ENCODE measurements around the gene ARID3B. TPM values are rescaled to one million over a fixed set of nuclear protein-coding genes. Genes with fewer than 3 reads are reported as not detected.

The ARID3B gene
- total RNA-seq, 1 experiment from 2014 or later: 19.0 TPM

DNA sequence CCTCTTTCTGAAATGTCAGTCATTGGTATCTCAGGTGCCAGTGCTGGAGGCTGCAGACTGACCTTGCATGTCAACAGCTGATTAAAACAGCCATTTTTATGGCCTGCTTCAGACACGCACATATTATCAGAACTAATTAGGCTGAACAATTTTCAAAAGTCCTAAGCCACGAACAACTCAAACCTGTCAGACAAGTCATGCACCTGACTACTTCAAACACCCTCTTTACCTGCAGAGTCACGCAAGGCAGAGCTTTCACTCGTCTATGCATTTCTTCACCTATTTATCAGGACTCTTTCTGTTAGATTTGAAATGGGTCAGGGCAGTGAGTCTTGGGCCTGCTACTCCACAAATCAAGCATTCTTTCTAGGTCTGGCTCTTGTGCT lies 101.3 kb downstream of the ARID3B start:
- POLR2A ChIA-PET (ENCODE audit: unreplicated experiment): no interaction called here
- H4K20me1 ChIP-seq (ENCODE audit: low read length): 0 out of 2 replicates have a peak, but pooled peaks cover 2% of the 10 kb centered on the region
- BruUV-seq (replicated peaks): no TSS peak

DNA sequence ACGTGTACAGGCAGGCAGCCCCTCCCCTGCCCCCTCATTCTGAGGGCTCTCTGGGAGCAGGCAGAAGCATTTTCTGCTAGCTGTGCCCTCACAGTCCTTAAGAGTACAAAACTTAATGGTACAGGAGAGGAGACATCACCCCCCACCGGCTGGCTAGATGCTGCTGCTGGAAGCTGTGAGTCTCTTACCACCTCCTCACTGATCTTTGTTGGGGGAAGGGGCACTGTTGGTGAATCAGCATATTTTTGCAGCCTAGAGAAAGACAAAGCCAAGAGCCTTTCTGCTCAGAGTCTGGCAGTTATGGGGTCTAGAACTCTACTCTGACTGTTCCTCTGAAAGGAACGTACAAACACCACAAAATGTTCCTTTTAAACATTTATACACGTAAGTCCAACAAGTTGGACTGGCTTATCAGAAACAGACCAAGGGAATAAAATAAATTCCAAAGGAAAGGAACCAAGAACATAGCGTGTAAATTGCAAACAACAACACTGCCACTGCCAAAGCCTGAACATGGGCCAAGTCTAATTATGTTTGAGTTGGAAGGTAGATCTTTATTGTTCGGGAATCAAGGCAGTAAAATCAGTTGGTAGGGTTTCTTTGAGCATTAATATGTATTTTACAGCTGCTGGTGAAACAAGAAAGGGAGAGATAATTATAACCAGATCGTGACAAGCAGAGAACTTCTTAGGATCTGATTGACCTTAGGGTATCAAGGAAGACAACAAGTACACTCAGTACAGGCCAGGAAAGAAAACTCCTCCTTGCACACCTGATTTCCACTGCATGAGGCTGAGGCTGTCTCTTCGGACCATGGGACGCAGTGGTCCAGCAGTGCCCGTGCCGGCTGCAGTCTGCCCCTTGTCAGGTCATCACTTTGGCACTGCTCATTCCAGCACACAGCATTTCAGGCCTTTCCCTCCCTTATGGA lies 102.0 kb downstream of the ARID3B start:
- H3K4me2 ChIP-seq (ENCODE audit: low read length): no peak overlapping the region

More for the DNA sequence above, 101.3 kb downstream of the ARID3B start:
- H3K36me3 ChIP-seq (ENCODE audit: low read depth, low read length): peaks cover 7% of the 10 kb centered on the region; the same call in 1 of the 2 replicates
- H2AFZ ChIP-seq (ENCODE audit: low read length): no peak overlapping the region
- DNase-seq: no peak
- no peak overlapping the region for H3K9ac ChIP-seq (ENCODE audit: low read length)
- no peaks in the 10 kb centered on the region for H3K79me2 ChIP-seq (ENCODE audit: low read length)
- TF ChIP-seq EZH2 (IDR thresholded peaks at IDR 0.05; ENCODE audit: low read length, unreplicated experiment): no peak
- no peak for TF ChIP-seq EZH2phosphoT487 (IDR thresholded peaks at IDR 0.05; ENCODE audit: borderline replicate concordance, low read length)
- TF ChIP-seq, protein P1, sequence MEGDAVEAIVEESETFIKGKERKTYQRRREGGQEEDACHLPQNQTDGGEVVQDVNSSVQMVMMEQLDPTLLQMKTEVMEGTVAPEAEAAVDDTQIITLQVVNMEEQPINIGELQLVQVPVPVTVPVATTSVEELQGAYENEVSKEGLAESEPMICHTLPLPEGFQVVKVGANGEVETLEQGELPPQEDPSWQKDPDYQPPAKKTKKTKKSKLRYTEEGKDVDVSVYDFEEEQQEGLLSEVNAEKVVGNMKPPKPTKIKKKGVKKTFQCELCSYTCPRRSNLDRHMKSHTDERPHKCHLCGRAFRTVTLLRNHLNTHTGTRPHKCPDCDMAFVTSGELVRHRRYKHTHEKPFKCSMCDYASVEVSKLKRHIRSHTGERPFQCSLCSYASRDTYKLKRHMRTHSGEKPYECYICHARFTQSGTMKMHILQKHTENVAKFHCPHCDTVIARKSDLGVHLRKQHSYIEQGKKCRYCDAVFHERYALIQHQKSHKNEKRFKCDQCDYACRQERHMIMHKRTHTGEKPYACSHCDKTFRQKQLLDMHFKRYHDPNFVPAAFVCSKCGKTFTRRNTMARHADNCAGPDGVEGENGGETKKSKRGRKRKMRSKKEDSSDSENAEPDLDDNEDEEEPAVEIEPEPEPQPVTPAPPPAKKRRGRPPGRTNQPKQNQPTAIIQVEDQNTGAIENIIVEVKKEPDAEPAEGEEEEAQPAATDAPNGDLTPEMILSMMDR (conservative IDR thresholded peaks at IDR 0.05; ENCODE audit: low read depth, low read length): no peak
- H3F3A ChIP-seq (ENCODE audit: low read length, unreplicated experiment): no peaks in the 10 kb centered on the region
- CTCF ChIA-PET: no interaction called here
- H3K9me3 ChIP-seq (ENCODE audit: low read length): no peaks in the 10 kb centered on the region
- intact Hi-C loops (cut with micrococcal nuclease): no loop called here
- no peaks in the 10 kb centered on the region for H3K9me2 ChIP-seq (replicated peaks; ENCODE audit: low read length)
- no peak overlapping the region for H3K4me2 ChIP-seq (ENCODE audit: low read length)
- no peaks in the 10 kb centered on the region for H3K4me1 ChIP-seq (ENCODE audit: insufficient read depth, low read length)
- ATAC-seq: no peak
- H3K27ac ChIP-seq (ENCODE audit: low read length): 0 out of 2 replicates have a peak overlapping the region, but pooled peaks have one; percentile 20
- H3K4me3 ChIP-seq (ENCODE audit: low read length): no peak overlapping the region
- H3K27me3 ChIP-seq (ENCODE audit: low read length): no peaks in the 10 kb centered on the region

DNA sequence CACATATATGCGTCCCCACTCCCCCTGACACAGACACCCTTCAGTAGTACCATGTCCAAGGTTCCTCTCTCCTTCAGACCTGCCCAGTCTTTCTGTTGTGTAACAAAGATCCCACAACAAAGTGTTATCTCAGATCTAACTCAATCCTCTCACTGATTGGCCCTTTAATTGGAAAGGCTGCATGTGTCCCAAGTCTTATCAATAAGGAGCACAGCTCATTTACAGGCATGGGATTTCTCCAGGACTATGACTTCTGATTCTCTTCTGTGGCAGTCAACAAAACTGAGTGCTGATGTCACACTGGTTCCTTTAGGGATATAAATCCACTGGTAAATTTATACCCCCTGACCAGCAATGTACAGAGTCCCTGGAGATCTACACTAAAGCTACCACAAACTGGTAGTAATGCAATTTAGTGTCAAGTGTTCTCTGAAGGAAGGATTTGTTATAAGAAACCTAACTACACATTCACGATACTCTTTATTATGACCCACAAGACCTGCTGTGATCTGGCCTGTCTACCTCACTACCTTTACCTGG lies 102.7 kb downstream of the ARID3B start:
- ChIA-PET CTCF (no interaction called here), POLR2A (ENCODE audit: unreplicated experiment) (no interaction called here)
- Histone ChIP-seq H3K9ac (ENCODE audit: low read length) (no peak overlapping the region), H3K9me3 (ENCODE audit: low read length) (no peaks in the 10 kb centered on the region), H4K20me1 (ENCODE audit: low read length) (0 out of 2 replicates have a peak, but pooled peaks cover 2% of the 10 kb centered on the region), H3K79me2 (ENCODE audit: low read length) (no peaks in the 10 kb centered on the region), H3K36me3 (ENCODE audit: low read depth, low read length) (peaks cover 7% of the 10 kb centered on the region; the same call in 1 of the 2 replicates), H3K4me2 (ENCODE audit: low read length) (no peak overlapping the region), H3K27ac (ENCODE audit: low read length) (no peak overlapping the region), H3K9me2 (replicated peaks; ENCODE audit: low read length) (no peaks in the 10 kb centered on the region), H2AFZ (ENCODE audit: low read length) (no peak overlapping the region), H3K4me1 (ENCODE audit: insufficient read depth, low read length) (no peaks in the 10 kb centered on the region), H3K4me3 (ENCODE audit: low read length) (no peak overlapping the region), H3F3A (ENCODE audit: low read length, unreplicated experiment) (no peaks in the 10 kb centered on the region), H3K27me3 (ENCODE audit: low read length) (no peaks in the 10 kb centered on the region)
- no peak for TF ChIP-seq EZH2phosphoT487 (IDR thresholded peaks at IDR 0.05; ENCODE audit: borderline replicate concordance, low read length)
- TF ChIP-seq, protein P1 (conservative IDR thresholded peaks at IDR 0.05; ENCODE audit: low read depth, low read length): no peak
- no peak for TF ChIP-seq EZH2 (IDR thresholded peaks at IDR 0.05; ENCODE audit: low read length, unreplicated experiment)
- DNase-seq (no peak), ATAC-seq (no peak)
- intact Hi-C loops (cut with micrococcal nuclease): no loop called here
- BruUV-seq (replicated peaks): no TSS peak

More for the DNA sequence above, 102.0 kb downstream of the ARID3B start:
- intact Hi-C loops (cut with micrococcal nuclease): no loop called here
- Histone ChIP-seq H3K4me3 (ENCODE audit: low read length) (no peak overlapping the region), H3K9me2 (replicated peaks; ENCODE audit: low read length) (no peaks in the 10 kb centered on the region), H2AFZ (ENCODE audit: low read length) (no peak overlapping the region), H3K9me3 (ENCODE audit: low read length) (no peaks in the 10 kb centered on the region), H3F3A (ENCODE audit: low read length, unreplicated experiment) (no peaks in the 10 kb centered on the region), H3K9ac (ENCODE audit: low read length) (no peak overlapping the region), H3K36me3 (ENCODE audit: low read depth, low read length) (peaks cover 7% of the 10 kb centered on the region; the same call in 1 of the 2 replicates), H3K27me3 (ENCODE audit: low read length) (no peaks in the 10 kb centered on the region), H3K4me1 (ENCODE audit: insufficient read depth, low read length) (no peaks in the 10 kb centered on the region), H3K27ac (ENCODE audit: low read length) (0 out of 2 replicates have a peak overlapping the region, but pooled peaks have one; percentile 20), H3K79me2 (ENCODE audit: low read length) (no peaks in the 10 kb centered on the region), H4K20me1 (ENCODE audit: low read length) (0 out of 2 replicates have a peak, but pooled peaks cover 2% of the 10 kb centered on the region)
- no peak for TF ChIP-seq EZH2 (IDR thresholded peaks at IDR 0.05; ENCODE audit: low read length, unreplicated experiment)
- no peak for TF ChIP-seq EZH2phosphoT487 (IDR thresholded peaks at IDR 0.05; ENCODE audit: borderline replicate concordance, low read length)
- ATAC-seq (no peak), DNase-seq (no peak)
- ChIA-PET POLR2A (ENCODE audit: unreplicated experiment) (no interaction called here), CTCF (no interaction called here)
- BruUV-seq (replicated peaks): no TSS peak
